GM10248 (cell line): ENCODE measurements around the gene B4GALNT3.

ENCODE experiments used
- CTCF ChIA-PET: fragments of 300-600 bp; sonication (Branson Sonifier 250); formaldehyde crosslinking; extraction: SDS; loops from one replicate; lab custom pipeline; 2021; ENCODE audit warnings: antibody characterized with exemption; lab: Yijun Ruan, JAX
- POLR2A ChIA-PET: fragments of 350-650 bp; sonication (Branson Sonifier 250); formaldehyde crosslinking; extraction: SDS; loops from one replicate; lab custom pipeline; 2020; ENCODE audit warnings: antibody characterized with exemption; lab: Yijun Ruan, JAX
- DNase-seq: peaks from one replicate; pipeline ENCODE4 v3.0.0; 2012; ENCODE audit errors: extremely low spot score
- TF ChIP-seq, protein P1 (sequence below): IDR thresholded peaks from 2 replicates; pipeline ENCODE4 v1.5.1; 2012; ENCODE audit warnings: mild to moderate bottlenecking, low read depth; ENCODE audit errors: extremely low read depth, missing control alignments, control extremely low read depth

B4GALNT3 gene

GRCh38 chr12:532908-533565 lies 73.3 kb downstream of the B4GALNT3 start:
- ChIA-PET CTCF (interaction anchor here (0.8 to 1.9 kb wide), 6 partner anchors 11 to 264 kb away, joined by 3 to 11 read pairs (median 4); no protein-coding TSS in a partner anchor), POLR2A (no interaction called here)
- DNase-seq: no peak
- TF ChIP-seq, protein P1, sequence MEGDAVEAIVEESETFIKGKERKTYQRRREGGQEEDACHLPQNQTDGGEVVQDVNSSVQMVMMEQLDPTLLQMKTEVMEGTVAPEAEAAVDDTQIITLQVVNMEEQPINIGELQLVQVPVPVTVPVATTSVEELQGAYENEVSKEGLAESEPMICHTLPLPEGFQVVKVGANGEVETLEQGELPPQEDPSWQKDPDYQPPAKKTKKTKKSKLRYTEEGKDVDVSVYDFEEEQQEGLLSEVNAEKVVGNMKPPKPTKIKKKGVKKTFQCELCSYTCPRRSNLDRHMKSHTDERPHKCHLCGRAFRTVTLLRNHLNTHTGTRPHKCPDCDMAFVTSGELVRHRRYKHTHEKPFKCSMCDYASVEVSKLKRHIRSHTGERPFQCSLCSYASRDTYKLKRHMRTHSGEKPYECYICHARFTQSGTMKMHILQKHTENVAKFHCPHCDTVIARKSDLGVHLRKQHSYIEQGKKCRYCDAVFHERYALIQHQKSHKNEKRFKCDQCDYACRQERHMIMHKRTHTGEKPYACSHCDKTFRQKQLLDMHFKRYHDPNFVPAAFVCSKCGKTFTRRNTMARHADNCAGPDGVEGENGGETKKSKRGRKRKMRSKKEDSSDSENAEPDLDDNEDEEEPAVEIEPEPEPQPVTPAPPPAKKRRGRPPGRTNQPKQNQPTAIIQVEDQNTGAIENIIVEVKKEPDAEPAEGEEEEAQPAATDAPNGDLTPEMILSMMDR: no peak

DNA sequence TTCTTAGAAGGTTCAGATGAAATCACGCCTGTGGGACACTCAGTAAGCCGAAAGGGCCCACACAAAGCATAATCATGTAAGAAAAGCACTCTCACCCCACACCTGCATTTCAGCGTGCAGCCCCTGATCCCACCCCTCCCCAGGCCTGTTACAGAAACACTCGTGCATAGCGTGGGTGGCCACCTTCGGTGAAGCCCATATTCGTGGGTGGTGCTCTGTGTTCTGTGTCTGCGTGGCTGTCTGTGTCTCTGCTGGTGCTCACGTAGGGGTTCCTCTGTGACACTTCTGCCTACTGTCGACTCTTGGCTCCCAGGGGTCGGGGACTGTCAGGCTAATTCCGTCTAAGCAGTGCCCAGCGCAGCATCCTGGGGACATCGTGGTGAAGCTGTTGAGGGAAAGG lies 74.0 kb downstream of the B4GALNT3 start:
- no peak for DNase-seq
- TF ChIP-seq, protein P1: no peak
- ChIA-PET POLR2A (no interaction called here), CTCF (interaction anchor here (1.3 to 1.9 kb wide), 3 partner anchors 10 to 81 kb away, joined by 3 to 11 read pairs (median 7); no protein-coding TSS in a partner anchor)

DNA sequence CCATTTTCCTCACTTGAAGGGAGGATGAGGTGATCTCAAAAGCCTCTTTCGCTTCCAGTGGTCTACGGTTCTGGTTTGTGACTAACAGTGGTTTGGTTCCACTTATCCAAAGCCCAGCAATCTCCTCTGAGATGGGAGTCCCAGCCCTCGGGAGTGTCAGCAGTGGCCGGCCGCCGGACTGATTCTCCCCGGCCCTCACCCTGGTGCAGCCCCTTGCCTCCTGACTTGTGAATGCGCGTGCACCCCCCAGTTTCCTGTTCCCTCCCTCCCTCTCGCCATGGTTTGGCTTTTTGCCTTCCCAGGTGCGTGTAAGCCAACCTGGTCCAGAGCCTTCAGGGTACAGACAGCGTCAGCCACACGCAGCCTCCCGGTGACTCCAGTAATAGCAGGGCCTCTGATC lies 74.5 kb downstream of the B4GALNT3 start:
- POLR2A ChIA-PET: no interaction called here
- no peak for DNase-seq
- CTCF ChIA-PET: interaction anchor here (2.5 to 11.6 kb wide), 3 partner anchors 10 to 82 kb away, joined by 9 to 132 read pairs (median 31); no protein-coding TSS in a partner anchor
- TF ChIP-seq, protein P1: no peak

DNA sequence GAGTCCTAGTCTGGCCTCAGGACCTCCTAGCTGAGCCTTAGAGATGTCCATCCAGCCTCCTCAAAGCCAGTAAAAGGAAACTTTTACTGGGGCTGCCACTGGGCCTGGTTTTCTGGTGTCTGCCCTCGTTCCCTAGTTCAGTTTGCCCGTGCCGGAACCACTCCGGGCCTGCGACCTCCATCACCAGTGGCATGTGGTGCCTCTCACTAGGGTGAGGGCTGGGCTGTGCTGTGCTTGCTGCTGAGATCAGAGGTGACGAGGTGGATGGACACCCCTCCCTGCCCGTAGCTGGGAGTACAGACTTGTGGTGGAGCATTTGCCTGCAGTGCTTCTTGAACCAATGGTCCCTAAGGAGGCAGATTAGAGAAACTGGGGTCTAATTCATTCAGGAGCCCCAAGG lies 75.7 kb downstream of the B4GALNT3 start:
- POLR2A ChIA-PET: no interaction called here
- TF ChIP-seq, protein P1: no peak
- no peak for DNase-seq
- CTCF ChIA-PET: interaction anchor here (1.4 to 11.6 kb wide), 5 partner anchors 8 to 83 kb away, joined by 3 to 132 read pairs (median 9); no protein-coding TSS in a partner anchor

GRCh38 chr12:536751-537245 lies 77.1 kb downstream of the B4GALNT3 start:
- no peak for DNase-seq
- CTCF ChIA-PET: interaction anchor here (0.8 to 11.6 kb wide), 7 partner anchors 8 to 95 kb away, joined by 3 to 132 read pairs (median 4); no protein-coding TSS in a partner anchor
- TF ChIP-seq, protein P1: no peak
- POLR2A ChIA-PET: no interaction called here

DNA sequence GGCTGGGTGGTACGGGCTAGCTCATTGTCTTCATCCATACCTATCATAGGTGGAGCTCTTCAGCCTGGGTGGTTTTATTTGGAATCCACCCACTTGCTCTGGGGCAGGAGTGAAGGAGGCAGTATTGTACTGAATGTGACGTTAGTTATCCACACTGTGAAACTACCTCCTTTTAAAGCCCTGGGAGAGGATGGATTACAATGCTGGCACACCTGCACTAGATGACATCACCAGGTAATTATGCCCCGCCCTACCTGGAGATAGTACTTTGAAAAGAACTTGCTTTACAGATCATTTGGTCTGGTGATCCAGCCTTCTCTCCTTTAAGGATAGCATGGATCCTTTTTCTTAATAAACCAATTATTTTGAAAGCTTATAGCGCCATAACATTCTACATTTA lies 78.0 kb downstream of the B4GALNT3 start:
- POLR2A ChIA-PET: no interaction called here
- CTCF ChIA-PET: interaction anchor here (5.5 to 11.6 kb wide), 2 partner anchors 10 to 86 kb away, joined by 31 to 132 read pairs; no protein-coding TSS in a partner anchor
- DNase-seq: no peak
- TF ChIP-seq, protein P1: no peak
